ENCODE measurements around the gene AR. TPM values are rescaled to one million over a fixed set of nuclear protein-coding genes. Genes with fewer than 3 reads are reported as not detected.
"Not testable (repeated sequence)": the region's sequence is repeated elsewhere in the genome, so short reads cannot be mapped to it uniquely, and the experiment has no call there.

Gene AR
- polyA plus RNA-seq, 1 donor (not counting 4 experiments of a cell fraction or from before 2014, with no cell fraction given) = 0.47 TPM

GRCh38 chrX:67636532-67636931 lies 92.7 kb downstream of the AR start:
- TF ChIP-seq EZH2 (IDR thresholded peaks at IDR 0.05; ENCODE audit: low read length) (no peak), CTCF (optimal IDR thresholded peaks at IDR 0.05 in 1 of 3, IDR thresholded peaks at IDR 0.05 in 1 of 3, conservative IDR thresholded peaks at IDR 0.05 in 1 of 3; ENCODE audit: extremely low read depth in 1 of 3, insufficient read depth in 2 of 3, low read length in 3 of 3) (no peak)
- Histone ChIP-seq H4K20me1 (ENCODE audit: control insufficient read depth, extremely low read depth, insufficient read depth, low read length) (no peaks in the 10 kb centered on the region), H3K27ac (ENCODE audit: control insufficient read depth, insufficient read depth, low read length) (no peak overlapping the region), H2AFZ (ENCODE audit: control insufficient read depth, low read length) (no peak overlapping the region), H3K27me3 (ENCODE audit: control insufficient read depth, extremely low read depth, insufficient read depth, low read length) (no peaks in the 10 kb centered on the region), H3K4me2 (ENCODE audit: control insufficient read depth, extremely low read depth, insufficient read depth, low read depth, low read length) (no peak overlapping the region), H3K9me3 (ENCODE audit: control insufficient read depth, low read depth, low read length) (no peaks in the 10 kb centered on the region), H3K36me3 (ENCODE audit: control insufficient read depth in 2 of 2, extremely low read depth in 1 of 2, insufficient read depth in 2 of 2, low read length in 2 of 2) (no peaks in the 10 kb centered on the region), H3K9me1 (ENCODE audit: control insufficient read depth, extremely low read depth, insufficient read depth, low read length) (no peaks in the 10 kb centered on the region), H3K4me3 (ENCODE audit: control insufficient read depth in 2 of 3, extremely low read depth in 1 of 3, insufficient read depth in 2 of 3, low read depth in 1 of 3, low read length in 3 of 3) (no peak overlapping the region), H3K4me1 (ENCODE audit: control insufficient read depth, extremely low read depth, insufficient read depth, low read length) (no peaks in the 10 kb centered on the region), H3K79me2 (ENCODE audit: control insufficient read depth, insufficient read depth, low read length) (no peaks in the 10 kb centered on the region), H3K9ac (ENCODE audit: control insufficient read depth, extremely low read depth, insufficient read depth, low read length) (no peak overlapping the region)
- DNase-seq (ENCODE audit: low read depth, low spot score) (no peak), FAIRE-seq (no peak)
- dilution Hi-C loops (cut with MboI; ENCODE audit: extremely low pct_ligation_motif_present, low sequenced_read_pairs) = no loop called here

DNA sequence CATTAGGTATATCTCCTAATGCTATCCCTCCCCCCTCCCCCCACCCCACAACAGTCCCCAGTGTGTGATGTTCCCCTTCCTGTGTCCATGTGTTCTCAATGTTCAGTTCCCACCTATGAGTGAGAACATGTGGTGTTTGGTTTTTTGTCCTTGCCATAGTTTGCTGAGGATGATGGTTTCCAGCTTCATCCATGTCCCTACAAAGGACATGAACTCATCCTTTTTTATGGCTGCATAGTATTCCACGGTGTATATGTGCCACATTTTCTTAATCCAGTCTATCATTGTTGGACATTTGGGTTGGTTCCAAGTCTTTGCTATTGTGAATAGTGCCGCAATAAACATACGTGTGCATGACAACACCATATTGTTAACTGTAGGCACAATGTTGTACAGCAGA lies 93.5 kb downstream of the AR start:
- H4K20me1 ChIP-seq (ENCODE audit: control insufficient read depth, extremely low read depth, insufficient read depth, low read length); H3K4me2 ChIP-seq (ENCODE audit: control insufficient read depth, extremely low read depth, insufficient read depth, low read depth, low read length); H3K9me3 ChIP-seq (ENCODE audit: control insufficient read depth, low read depth, low read length); H2AFZ ChIP-seq (ENCODE audit: control insufficient read depth, low read length); H3K27ac ChIP-seq (ENCODE audit: control insufficient read depth, insufficient read depth, low read length); H3K4me1 ChIP-seq (ENCODE audit: control insufficient read depth, extremely low read depth, insufficient read depth, low read length); H3K27me3 ChIP-seq (ENCODE audit: control insufficient read depth, extremely low read depth, insufficient read depth, low read length); DNase-seq (ENCODE audit: low read depth, low spot score); H3K4me3 ChIP-seq (ENCODE audit: control insufficient read depth in 2 of 3, extremely low read depth in 1 of 3, insufficient read depth in 2 of 3, low read depth in 1 of 3, low read length in 3 of 3); H3K36me3 ChIP-seq (ENCODE audit: control insufficient read depth in 2 of 2, extremely low read depth in 1 of 2, insufficient read depth in 2 of 2, low read length in 2 of 2); dilution Hi-C loops (cut with MboI; ENCODE audit: extremely low pct_ligation_motif_present, low sequenced_read_pairs); H3K9ac ChIP-seq (ENCODE audit: control insufficient read depth, extremely low read depth, insufficient read depth, low read length); H3K9me1 ChIP-seq (ENCODE audit: control insufficient read depth, extremely low read depth, insufficient read depth, low read length); H3K79me2 ChIP-seq (ENCODE audit: control insufficient read depth, insufficient read depth, low read length); FAIRE-seq: not testable (repeated sequence)

DNA sequence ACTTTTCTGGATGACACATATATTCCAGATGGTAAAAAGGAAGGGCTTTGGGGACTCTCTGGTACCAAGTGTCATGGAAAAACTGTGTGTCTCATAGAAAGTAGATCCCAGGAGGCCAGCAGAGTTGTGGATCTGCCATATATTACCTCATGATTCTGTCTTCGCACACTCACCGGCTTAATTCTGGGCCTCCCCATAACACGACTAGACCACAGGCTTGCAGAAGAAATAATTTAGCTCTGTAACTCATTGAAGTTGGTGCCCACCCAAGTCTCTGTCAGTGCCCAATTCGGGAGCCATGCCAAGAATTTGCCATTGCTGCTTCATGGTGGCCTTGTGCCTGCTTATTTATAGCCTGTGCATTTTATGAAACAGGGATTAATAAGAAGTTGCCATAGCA lies 104.5 kb downstream of the AR start:
- TF ChIP-seq EZH2 (IDR thresholded peaks at IDR 0.05; ENCODE audit: low read length) = no peak
- TF ChIP-seq CTCF (optimal IDR thresholded peaks at IDR 0.05 in 1 of 3, IDR thresholded peaks at IDR 0.05 in 1 of 3, conservative IDR thresholded peaks at IDR 0.05 in 1 of 3; ENCODE audit: extremely low read depth in 1 of 3, insufficient read depth in 2 of 3, low read length in 3 of 3) = no peak
- DNase-seq (ENCODE audit: low read depth, low spot score) = no peak

More for the DNA sequence above, 104.5 kb downstream of the AR start:
- H3K36me3 ChIP-seq (ENCODE audit: control insufficient read depth in 2 of 2, extremely low read depth in 1 of 2, insufficient read depth in 2 of 2, low read length in 2 of 2) = no peaks in the 10 kb centered on the region
- H3K9ac ChIP-seq (ENCODE audit: control insufficient read depth, extremely low read depth, insufficient read depth, low read length) = no peak overlapping the region
- no peak overlapping the region for H2AFZ ChIP-seq (ENCODE audit: control insufficient read depth, low read length)
- H3K4me2 ChIP-seq (ENCODE audit: control insufficient read depth, extremely low read depth, insufficient read depth, low read depth, low read length) = no peak overlapping the region
- dilution Hi-C loops (cut with MboI; ENCODE audit: extremely low pct_ligation_motif_present, low sequenced_read_pairs) = no loop called here
- no peaks in the 10 kb centered on the region for H3K9me1 ChIP-seq (ENCODE audit: control insufficient read depth, extremely low read depth, insufficient read depth, low read length)
- no peaks in the 10 kb centered on the region for H4K20me1 ChIP-seq (ENCODE audit: control insufficient read depth, extremely low read depth, insufficient read depth, low read length)
- H3K27ac ChIP-seq (ENCODE audit: control insufficient read depth, insufficient read depth, low read length) = no peak overlapping the region
- no peaks in the 10 kb centered on the region for H3K4me1 ChIP-seq (ENCODE audit: control insufficient read depth, extremely low read depth, insufficient read depth, low read length)
- H3K79me2 ChIP-seq (ENCODE audit: control insufficient read depth, insufficient read depth, low read length) = no peaks in the 10 kb centered on the region
- no peaks in the 10 kb centered on the region for H3K9me3 ChIP-seq (ENCODE audit: control insufficient read depth, low read depth, low read length)
- H3K27me3 ChIP-seq (ENCODE audit: control insufficient read depth, extremely low read depth, insufficient read depth, low read length) = no peaks in the 10 kb centered on the region
- H3K4me3 ChIP-seq (ENCODE audit: control insufficient read depth in 2 of 3, extremely low read depth in 1 of 3, insufficient read depth in 2 of 3, low read depth in 1 of 3, low read length in 3 of 3) = no peak overlapping the region
- FAIRE-seq = no peak
